KMS-11 (cell line): ENCODE data around the gene TNFRSF11A.

Experiments
- H2AFZ ChIP-seq: fragments of 200-600 bp; sonication (generic); 2 replicates; pipeline ENCODE4 v1.6.1; 2016; ENCODE audit warnings: antibody characterized with exemption, mixed run types, low read depth
- H3K27ac ChIP-seq: fragments of 200-600 bp; sonication (generic); 2 replicates; pipeline ENCODE4 v1.6.1; 2016; ENCODE audit warnings: mild to moderate bottlenecking, mixed run types
- H3K27me3 ChIP-seq: fragments of 200-600 bp; sonication (generic); 2 replicates; pipeline ENCODE4 v1.6.1; 2017; ENCODE audit warnings: mild to moderate bottlenecking, low read depth, mixed run types, moderate library complexity; ENCODE audit not compliant: insufficient read depth
- H3K36me3 ChIP-seq: fragments of 200-600 bp; sonication (generic); 2 replicates; pipeline ENCODE4 v1.6.1; 2017; ENCODE audit warnings: mild to moderate bottlenecking, mixed run types; ENCODE audit not compliant: insufficient read depth
- H3K4me1 ChIP-seq: fragments of 200-600 bp; sonication (generic); 2 replicates; pipeline ENCODE4 v1.6.1; 2016; ENCODE audit warnings: mild to moderate bottlenecking, low read depth, mixed run types; ENCODE audit not compliant: poor library complexity, severe bottlenecking
- H3K4me2 ChIP-seq: fragments of 200-600 bp; sonication (generic); 2 replicates; pipeline ENCODE4 v1.7.0; 2016; ENCODE audit warnings: mild to moderate bottlenecking, mixed run types
- H3K4me3 ChIP-seq: fragments of 200-600 bp; sonication (generic); IDR thresholded peaks from 2 replicates; pipeline ENCODE4 v1.6.1; 2017; ENCODE audit warnings: low read depth, low read length, mixed read lengths; ENCODE audit not compliant: insufficient read depth
- H3K79me2 ChIP-seq: fragments of 200-600 bp; sonication (generic); 2 replicates; pipeline ENCODE4 v1.6.1; 2016; ENCODE audit warnings: low read depth, mixed run types; ENCODE audit not compliant: insufficient read depth
- H3K9ac ChIP-seq: fragments of 200-600 bp; sonication (generic); 2 replicates; pipeline ENCODE4 v1.6.1; 2016; ENCODE audit warnings: mild to moderate bottlenecking, mixed run types
- H4K20me1 ChIP-seq: fragments of 200-600 bp; sonication (generic); 2 replicates; pipeline ENCODE4 v1.6.1; 2016; ENCODE audit warnings: mild to moderate bottlenecking, mixed run types; ENCODE audit not compliant: insufficient read depth
- CTCF ChIP-seq: fragments of 200-600 bp; sonication (generic); conservative IDR thresholded peaks from 2 replicates; pipeline ENCODE4 v1.6.1; 2017; ENCODE audit warnings: low read depth, mild to moderate bottlenecking, antibody characterized with exemption, low read length, moderate library complexity, mixed read lengths

TNFRSF11A gene

GRCh38 chr18:62318228-62319180, 6.6 kb upstream of the TNFRSF11A start:
- no peak for TF ChIP-seq CTCF
- Histone ChIP-seq H3K4me1 (no peaks in the 10 kb centered on the region), H3K27ac (no peak overlapping the region), H3K27me3 (no peaks in the 10 kb centered on the region), H3K4me2 (no peak overlapping the region), H3K36me3 (no peaks in the 10 kb centered on the region), H3K79me2 (no peaks in the 10 kb centered on the region), H2AFZ (no peak overlapping the region), H3K9ac (no peak overlapping the region), H4K20me1 (no peaks in the 10 kb centered on the region), H3K4me3 (no peak overlapping the region)

- Histone ChIP-seq H3K4me1 (peaks cover 2% of the 10 kb centered on the region), H3K36me3 (no peaks in the 10 kb centered on the region), H4K20me1 (no peaks in the 10 kb centered on the region), H2AFZ (no peak overlapping the region), H3K27ac (no peak overlapping the region), H3K9ac (no peak overlapping the region), H3K27me3 (no peaks in the 10 kb centered on the region), H3K79me2 (no peaks in the 10 kb centered on the region), H3K4me3 (no peak overlapping the region), H3K4me2 (no peak overlapping the region)
- no peak for TF ChIP-seq CTCF
These were observed 3.9 kb upstream of the TNFRSF11A start for GRCh38 chr18:62321201-62321600.

- H3K36me3 ChIP-seq, result no peaks in the 10 kb centered on the region
- H2AFZ ChIP-seq, result no peak overlapping the region
- no peak overlapping the region for H3K4me3 ChIP-seq
- no peaks in the 10 kb centered on the region for H4K20me1 ChIP-seq
- no peak overlapping the region for H3K27ac ChIP-seq
- H3K4me1 ChIP-seq, result peaks cover 17% of the 10 kb centered on the region
- H3K79me2 ChIP-seq, result no peaks in the 10 kb centered on the region
- H3K9ac ChIP-seq, result no peak overlapping the region
- no peak for TF ChIP-seq CTCF
- peaks cover 17% of the 10 kb centered on the region; the same call in 1 of the 2 replicates for H3K27me3 ChIP-seq
- no peak overlapping the region for H3K4me2 ChIP-seq
These were observed 1.5 kb upstream of the TNFRSF11A start for GRCh38 chr18:62323483-62324180.

GRCh38 chr18:62324181-62324828, 805 bp upstream of the TNFRSF11A start:
- Histone ChIP-seq H3K9ac (no peak overlapping the region), H3K79me2 (no peaks in the 10 kb centered on the region), H2AFZ (no peak overlapping the region), H4K20me1 (no peaks in the 10 kb centered on the region), H3K27ac (no peak overlapping the region), H3K4me3 (no peak overlapping the region), H3K4me2 (no peak overlapping the region), H3K27me3 (peaks cover 17% of the 10 kb centered on the region; the same call in 1 of the 2 replicates), H3K36me3 (no peaks in the 10 kb centered on the region), H3K4me1 (peaks cover 17% of the 10 kb centered on the region)
- no peak for TF ChIP-seq CTCF
